Retinal pigment epithelial cell (primary cell): Measurements from ENCODE around the gene SRP19.

Source experiments
- DNase-seq: peaks from one replicate; pipeline ENCODE4 v3.0.0-alpha.2; 2010; ENCODE audit warnings: low read depth
- H3K4me3 ChIP-seq: 2 replicates; pipeline ENCODE4 v1.5.1; 2011; ENCODE audit warnings: mild to moderate bottlenecking, low read length, control low read depth, moderate library complexity
- TF ChIP-seq, protein P1 (sequence below): conservative IDR thresholded peaks from 2 replicates; pipeline ENCODE4 v1.5.1; 2011; ENCODE audit warnings: low read depth, low read length, control low read depth, inconsistent platforms

Gene SRP19

DNA sequence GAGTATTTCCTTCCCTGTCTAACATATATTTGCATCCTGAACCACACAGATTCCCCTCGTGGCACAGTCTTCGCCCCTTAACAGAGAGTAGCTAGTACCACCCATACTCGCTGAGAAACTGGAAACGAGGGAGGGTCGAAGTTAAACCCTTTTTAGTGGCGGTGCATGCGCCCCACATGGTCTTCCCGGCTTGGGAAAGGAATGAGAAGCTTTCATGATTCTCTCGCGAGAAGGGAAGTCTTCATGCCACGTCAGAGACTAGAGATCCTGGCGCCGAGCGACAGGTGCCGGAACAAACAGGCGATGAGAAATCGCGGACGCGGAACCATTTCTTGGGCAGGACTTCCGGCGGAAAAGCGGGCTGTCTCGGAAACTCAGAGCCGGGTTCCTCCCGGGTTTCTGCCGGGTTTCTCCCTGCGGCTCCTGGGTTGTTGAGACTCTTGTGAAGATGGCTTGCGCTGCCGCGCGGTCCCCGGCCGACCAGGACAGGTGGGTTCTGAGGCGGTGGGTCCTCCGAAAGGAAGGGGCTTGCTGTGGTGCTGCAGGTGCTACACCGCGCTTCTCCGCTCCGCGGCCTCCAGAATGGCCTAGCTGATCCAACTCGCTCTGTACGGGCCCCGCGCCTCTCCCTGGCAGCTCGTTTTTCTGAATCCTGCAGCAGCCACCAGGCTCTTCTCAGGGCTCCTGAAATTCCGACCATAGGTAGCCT is at the start of gene SRP19:
Gene SRP19 (plus strand): TSS at position 359 of the 709 bp plus-strand sequence. CDS start 90 bp downstream, at position 449.
- peak; percentile 92 for DNase-seq
- TF ChIP-seq, protein P1, sequence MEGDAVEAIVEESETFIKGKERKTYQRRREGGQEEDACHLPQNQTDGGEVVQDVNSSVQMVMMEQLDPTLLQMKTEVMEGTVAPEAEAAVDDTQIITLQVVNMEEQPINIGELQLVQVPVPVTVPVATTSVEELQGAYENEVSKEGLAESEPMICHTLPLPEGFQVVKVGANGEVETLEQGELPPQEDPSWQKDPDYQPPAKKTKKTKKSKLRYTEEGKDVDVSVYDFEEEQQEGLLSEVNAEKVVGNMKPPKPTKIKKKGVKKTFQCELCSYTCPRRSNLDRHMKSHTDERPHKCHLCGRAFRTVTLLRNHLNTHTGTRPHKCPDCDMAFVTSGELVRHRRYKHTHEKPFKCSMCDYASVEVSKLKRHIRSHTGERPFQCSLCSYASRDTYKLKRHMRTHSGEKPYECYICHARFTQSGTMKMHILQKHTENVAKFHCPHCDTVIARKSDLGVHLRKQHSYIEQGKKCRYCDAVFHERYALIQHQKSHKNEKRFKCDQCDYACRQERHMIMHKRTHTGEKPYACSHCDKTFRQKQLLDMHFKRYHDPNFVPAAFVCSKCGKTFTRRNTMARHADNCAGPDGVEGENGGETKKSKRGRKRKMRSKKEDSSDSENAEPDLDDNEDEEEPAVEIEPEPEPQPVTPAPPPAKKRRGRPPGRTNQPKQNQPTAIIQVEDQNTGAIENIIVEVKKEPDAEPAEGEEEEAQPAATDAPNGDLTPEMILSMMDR = peak; percentile 6

DNA sequence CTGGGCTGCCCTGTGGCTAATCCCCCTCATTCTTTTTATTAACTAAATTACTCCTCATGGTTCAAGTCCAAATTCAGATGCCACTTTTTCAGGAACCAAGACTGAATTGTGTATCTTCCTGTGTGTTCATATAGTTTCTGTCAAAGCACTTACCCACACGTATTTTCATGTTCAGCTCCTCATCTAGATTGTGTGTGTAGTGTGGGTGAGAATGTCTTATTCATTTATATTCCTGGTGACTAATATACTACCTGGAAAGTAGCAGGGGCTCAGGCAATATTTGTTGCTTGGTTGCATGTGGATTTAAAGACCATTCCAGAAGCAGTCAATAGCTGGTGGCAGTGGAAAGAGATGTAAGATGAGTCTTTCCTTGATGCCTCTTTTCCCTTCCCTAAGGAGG is 48.5 kb upstream of the SRP19 start:
- no peak for DNase-seq
- TF ChIP-seq, protein P1 = no peak
- H3K4me3 ChIP-seq = no peak overlapping the region

More for the DNA sequence above, at the start of gene SRP19:
- peak within 1 kb of the TSS; percentile 99 for H3K4me3 ChIP-seq

DNA sequence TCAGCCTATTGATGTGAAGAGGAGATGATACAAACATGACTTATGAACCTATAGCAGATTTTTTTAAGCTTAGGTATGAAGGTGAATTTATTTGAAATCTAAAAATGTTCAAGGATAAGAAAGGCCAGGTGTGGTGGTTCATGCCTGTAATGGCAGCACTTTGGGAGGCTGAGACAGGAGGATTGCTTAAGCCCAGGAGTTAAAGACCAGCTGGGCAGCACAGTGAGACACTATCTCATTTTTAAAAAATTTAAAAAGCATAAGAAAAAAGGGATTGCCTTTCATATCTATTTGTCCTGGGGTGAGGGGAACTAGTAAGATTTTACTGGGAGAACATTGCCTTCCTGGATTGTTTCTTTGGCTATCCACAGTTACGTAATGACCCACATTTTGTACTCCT is 40.8 kb upstream of the SRP19 start:
- TF ChIP-seq, protein P1 = no peak
- no peak overlapping the region for H3K4me3 ChIP-seq
- DNase-seq = no peak

DNA sequence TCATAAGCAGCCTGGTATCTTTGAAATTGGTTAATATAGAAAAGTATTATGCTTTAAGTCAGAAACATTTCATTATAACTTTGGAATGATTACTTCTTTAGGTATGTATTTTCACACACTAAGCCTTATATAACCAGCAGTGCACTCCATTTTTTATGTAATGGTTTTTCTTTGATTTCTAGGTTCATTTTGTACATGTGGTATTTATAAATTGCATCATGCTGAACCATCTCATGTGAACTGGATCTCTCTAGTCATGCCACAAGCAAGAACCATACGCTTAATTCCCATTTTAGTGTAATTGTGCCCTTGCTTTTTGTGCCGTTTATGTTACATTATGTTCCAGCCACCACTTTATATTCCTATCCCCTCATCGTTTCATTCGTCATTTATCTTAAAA is 38.6 kb upstream of the SRP19 start:
- H3K4me3 ChIP-seq = no peak overlapping the region
- TF ChIP-seq, protein P1 = no peak
- no peak for DNase-seq

DNA sequence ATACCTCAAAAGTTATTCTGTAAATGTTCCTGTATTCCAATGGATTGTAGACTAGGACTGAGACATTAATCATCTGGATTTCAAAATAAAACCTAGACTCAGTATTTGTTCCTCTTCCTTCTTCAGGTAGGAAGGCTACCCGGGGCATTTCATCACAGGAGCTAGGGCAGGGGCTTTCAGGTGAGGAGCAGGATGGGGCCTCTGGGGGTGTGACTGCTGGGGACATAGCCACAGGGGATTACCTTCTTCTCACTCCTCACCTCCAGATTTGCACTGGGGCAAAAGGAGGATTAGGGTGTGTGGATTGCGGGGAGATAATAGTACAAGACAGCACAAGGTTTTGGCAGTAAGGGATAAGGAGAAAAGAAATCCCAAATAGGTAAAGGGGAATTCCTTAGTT is 37.9 kb upstream of the SRP19 start:
- TF ChIP-seq, protein P1 = no peak
- no peak for DNase-seq
- H3K4me3 ChIP-seq = no peak overlapping the region

DNA sequence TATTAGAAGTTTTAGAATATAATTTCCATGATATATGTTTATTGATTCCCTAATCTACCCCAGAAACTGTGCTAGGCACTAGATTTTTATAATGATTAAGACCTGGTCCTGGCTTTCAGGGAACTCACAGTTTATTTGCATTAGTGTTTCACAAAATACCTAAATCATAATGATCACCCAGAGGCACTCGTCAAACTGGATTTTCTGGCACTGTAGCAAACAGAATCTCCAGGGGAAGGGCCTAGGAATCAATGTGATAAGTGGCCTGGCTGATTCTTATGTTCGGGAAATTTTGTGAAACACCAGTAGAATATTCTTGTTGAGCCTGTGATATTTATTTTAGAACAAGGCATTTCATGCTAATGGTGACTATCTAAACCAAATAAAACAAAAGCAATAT is 37.4 kb upstream of the SRP19 start:
- H3K4me3 ChIP-seq = no peak overlapping the region
- TF ChIP-seq, protein P1 = no peak
- DNase-seq = no peak

DNA sequence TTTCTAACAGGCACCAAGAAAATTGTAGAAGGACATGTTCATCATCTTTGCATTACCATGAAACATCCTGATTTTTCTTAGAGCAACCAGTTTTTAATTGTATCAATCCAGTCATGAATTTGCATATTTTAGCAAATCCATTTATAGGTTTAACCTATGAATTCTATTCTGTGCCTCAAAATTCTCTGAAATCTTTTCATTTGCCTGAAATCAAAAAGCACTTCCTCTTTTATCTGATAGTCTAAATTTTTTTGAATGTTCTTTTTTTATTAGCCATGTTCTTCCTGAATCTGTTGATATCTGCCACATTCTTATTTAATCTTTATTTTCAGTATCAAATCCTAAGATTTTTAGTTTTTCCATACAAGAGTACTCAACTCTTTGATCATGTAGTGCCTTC is 36.9 kb upstream of the SRP19 start:
- H3K4me3 ChIP-seq = no peak overlapping the region
- no peak for DNase-seq
- TF ChIP-seq, protein P1 = no peak
